Stimulated activated CD4-positive, alpha-beta T cell treated with anti-CD3 and anti-CD28 coated beads, Interleukin-12 subunit alpha, Interleukin-12 subunit beta, amount 100 ng/mL, for 4 hours (primary cell): ENCODE data around the gene PAGE2.
"Not testable (repeated sequence)": the region's sequence is repeated elsewhere in the genome, so short reads cannot be mapped to it uniquely, and the experiment has no call there.

Experiments used
- DNase-seq: peaks from one replicate; pipeline ENCODE4 v3.0.0-alpha.2; 2020

PAGE2 gene

DNA sequence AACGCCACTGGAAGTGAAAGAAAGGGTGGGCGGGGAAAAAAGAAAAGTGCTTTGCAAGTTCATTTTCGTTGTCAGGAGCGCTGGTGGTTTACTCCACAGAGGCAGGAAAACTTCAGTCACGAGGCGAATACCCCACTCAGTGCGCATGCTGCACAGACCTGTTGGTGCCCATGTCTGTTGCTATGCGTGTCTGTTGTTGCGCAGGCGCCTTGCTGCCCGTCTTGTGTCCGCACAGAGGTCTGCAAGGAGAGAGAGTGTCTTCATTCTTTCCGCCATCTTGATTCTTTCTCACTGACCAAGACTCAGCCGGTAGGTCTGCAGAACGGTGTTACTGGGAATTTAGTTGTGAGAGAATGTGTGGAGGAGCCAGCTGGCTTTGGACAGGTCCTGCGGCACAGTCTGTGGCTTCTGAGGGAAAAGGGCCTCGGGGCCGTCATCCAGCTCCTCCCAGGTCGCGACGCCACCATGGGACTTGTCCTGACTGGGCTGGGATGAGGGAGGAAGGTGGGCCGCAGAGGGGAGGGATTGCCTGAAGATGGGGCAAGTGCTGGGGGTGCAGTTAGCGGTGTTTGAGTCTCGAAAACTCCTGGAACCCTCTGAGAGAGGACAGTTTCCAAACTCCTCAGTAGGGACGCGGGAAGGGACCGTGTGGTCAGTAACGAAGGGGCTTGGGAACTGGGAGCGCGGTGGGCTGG, at the start of gene PAGE2:
PAGE2 (plus strand) TSS at position 224 of the 695 bp plus-strand sequence. CDS start 1,003 bp downstream, outside the sequence.
- no peak for DNase-seq

- DNase-seq, result no peak
Observed at GRCh38 chrX:55039471-55039870, 49.3 kb upstream of the PAGE2 start.

DNA sequence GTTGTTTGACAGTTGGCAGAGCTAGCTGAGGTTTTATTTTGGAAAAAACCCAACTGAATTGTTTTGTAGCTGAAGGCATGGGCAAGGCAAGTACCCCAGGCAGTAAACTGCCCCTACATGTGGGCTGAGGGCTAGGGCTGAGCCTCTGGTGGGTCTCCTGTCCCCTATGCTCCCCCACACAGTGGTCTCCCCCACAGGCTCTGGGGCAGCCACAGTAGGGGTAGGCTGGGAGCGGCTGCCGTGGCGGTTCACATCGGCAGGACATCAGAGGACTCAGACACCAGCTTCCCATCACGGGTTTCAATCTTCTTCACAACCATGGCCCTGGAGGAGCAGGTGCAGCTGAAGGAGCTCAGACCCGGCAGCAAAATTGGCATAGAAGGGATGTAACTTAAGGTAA, 47.3 kb upstream of the PAGE2 start:
- DNase-seq, result no peak

- DNase-seq, result not testable (repeated sequence)
Observed at GRCh38 chrX:55050599-55050998, 38.2 kb upstream of the PAGE2 start.

- DNase-seq, result no peak
Observed at GRCh38 chrX:55056820-55057674, 31.8 kb upstream of the PAGE2 start.

DNA sequence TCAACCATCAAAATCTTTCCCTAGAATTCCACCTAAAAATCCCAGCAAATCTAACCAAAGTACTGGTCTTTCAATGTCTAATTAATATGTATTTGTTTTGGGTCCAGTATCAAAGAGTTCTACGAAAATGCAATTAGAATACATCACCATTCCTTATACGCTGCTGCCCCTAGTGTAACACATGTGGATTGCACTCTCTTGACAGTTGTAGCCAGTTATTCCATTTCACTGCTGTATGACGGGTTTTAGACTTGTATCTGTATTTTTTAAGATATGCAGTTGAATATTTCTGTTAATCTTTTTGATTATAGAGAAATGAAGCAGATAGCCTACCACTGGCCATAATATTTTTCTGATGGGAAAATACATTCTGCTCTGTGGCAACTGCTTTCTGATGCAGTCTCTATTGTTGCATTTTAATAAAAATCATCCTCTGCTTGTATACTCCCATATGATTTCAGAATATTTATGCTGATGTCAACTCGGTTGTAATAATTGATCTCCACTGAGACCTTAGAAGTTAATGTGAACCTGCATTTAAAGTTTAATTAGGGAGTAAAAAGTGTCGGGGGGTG, 31.1 kb upstream of the PAGE2 start:
- DNase-seq, result no peak

DNA sequence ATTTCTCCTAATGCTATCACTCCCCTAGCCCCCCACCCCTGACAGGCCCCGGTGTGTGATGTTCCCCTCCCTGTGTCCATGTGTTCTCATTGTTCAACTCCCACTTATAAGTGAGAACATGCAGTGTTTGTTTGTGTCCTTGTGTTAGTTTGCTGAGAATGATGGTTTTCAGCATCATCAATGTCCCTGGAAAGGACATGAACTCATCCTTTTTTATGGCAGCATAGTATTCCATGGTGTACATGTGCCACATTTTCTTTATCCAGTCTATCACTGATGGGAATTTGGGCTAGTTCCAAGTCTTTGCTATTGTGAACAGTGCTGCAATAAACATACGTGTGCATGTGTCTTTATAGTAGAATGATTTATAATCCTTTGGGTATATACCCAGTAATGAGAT, 21.6 kb upstream of the PAGE2 start:
- DNase-seq, result not testable (repeated sequence)

DNA sequence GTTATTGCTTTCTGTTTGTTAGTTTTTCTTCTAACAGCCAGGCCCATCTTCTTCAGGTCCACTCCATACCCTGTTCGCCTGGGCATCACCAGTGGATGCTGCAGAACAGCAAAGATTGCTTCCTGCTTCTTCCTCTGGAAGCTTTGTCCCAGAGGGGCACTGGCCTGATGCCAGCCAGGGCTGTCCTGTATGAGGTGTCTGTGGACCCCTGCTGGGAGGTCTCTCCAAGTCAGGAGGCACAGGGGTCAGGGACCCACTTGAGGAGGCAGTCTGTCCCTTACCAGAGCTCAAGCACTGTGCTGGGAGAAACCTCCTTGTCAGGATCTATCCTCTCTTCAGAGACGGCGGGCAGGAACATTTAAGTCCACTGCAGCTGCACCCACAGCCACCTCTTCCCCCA, 16.5 kb upstream of the PAGE2 start:
- DNase-seq, result no peak

- DNase-seq, result no peak
Observed at GRCh38 chrX:55074851-55075467, 13.9 kb upstream of the PAGE2 start, which contains the start of gene PAGE2B. Gene PAGE2B (plus strand): TSS chrX:55075030. CDS start chrX:55076042, 1,012 bp downstream.

DNA sequence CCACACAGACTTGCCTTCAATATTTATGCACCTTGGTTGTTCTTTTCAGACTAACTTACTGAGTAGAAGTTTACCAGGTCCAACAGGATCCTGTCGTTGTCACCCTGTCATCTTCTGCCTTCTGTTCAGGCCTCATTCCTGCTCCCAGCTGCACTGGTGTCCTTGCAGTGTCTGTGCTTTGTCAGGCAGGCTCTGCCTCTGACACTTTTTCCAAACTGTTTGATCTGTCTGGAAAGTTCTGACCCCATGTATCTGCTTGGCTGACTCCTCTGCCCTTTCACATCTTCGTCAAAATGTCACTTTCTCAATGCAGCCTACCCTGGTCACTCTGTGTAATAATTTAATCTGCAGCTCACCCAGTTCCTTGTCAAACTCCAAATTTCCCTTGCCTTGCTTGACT, 9.9 kb downstream of the PAGE2 start:
- DNase-seq, result no peak

- DNase-seq, result no peak
Observed at GRCh38 chrX:55099162-55099561, 10.3 kb downstream of the PAGE2 start.

DNA sequence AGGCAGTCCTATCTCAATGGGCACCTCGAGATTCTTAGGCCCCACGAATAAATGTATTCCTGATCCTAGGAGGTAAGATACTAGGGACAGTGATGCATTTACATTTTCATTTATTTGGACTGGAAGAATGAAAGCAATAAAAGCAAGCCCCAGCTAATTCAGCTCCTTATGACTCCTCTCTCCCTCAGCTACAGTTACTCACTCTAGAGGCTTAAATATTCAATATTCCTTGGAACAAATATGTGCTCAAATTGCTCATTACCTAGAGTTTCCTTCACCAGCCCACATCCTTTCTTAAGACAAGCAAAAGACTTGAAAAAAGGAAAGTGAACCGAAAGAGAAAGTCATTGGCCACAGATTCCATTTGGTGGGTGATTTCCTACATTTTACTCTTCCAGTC, 13.9 kb downstream of the PAGE2 start:
- no peak for DNase-seq

GRCh38 chrX:55107262-55107661, 18.4 kb downstream of the PAGE2 start:
- no peak for DNase-seq

DNA sequence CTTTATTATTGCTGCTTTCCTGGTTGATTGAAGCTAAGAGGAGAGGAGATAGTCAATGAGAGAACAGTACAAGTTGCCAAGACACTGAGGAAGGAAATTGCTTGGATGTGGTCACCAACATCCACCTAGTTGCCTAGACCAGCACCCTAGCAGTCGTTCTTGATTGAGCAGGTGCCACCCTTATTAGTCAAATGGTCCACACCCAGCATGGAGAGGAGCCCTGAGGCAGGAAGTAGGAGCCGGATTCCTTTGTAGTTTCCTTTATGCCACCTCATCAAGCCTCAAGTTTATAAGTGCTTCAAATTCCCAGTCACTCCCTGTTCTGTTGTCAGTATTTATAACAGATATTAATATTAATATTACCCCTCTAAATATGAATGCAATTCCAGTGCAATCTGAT, 19.1 kb downstream of the PAGE2 start:
- DNase-seq, result no peak

DNA sequence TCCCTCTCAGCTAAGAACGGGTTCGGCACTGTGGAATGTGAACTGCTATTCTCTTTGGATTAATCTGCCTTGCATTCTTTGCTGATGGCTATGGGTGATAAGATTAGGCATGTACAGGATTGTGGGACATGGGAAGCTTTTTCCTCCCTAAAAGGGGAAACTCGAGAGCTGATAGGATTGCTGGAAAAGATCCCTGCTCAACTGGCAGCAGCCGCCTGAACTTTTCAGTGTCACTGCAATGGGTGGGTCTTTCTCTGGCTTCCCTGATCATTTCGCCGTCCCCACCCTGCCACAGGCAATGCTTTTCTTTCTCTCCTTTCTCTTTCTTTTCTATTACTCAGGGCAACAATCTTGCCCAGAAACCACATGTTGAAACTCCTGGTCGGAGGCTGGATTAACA, 20.5 kb downstream of the PAGE2 start:
- no peak for DNase-seq

DNA sequence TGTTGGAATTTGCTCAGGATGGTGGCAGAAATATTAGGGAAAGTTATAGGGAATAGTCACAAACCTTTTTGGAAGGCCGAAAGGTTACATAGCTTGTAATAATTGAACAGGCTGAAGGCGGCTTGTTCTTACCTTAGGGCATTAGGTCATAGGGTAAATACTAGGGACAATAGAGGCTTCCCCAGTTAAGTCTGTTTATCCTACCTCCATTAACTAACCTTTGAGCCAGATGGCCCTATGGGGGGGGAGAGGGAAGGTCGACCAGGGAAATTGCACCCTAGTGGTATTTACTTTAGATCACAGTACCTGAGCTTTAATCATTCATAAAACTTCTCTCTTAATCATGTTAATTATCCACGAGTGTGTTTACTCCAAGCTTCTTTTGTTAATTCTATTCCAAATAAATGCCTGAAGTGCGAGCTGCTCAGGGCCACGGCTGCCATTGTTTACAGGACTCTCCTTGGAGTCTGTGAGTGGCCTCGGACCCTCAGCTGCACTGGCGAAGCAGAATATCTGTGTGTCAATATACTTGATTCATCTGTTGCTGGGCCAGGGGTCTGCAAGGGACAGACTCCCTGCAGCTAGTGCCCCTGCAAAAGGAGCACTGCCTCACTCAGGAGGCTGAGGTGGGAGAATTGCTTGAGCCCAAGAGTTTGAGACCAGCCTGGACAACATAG, 22.9 kb downstream of the PAGE2 start:
- DNase-seq, result no peak

GRCh38 chrX:55116589-55116988, 27.8 kb downstream of the PAGE2 start:
- DNase-seq, result not testable (repeated sequence)

DNA sequence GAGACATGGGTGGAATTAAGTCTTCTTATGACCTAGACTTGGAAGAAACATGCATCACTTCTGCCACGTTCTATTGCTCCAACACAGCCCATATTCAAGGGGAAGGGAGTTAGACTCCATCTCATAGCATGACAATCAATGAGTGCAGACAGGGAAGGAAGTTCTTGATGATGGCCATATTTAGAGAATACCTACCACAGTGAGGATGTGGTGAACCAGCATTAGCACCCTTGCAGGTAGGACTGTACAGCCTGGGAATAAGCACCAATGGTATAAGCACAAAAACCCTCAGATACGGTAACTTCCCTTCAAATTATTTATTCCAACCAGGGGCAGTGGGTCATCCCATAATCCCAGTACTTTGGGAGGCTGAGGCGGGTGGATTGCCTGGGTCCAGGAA, 29.8 kb downstream of the PAGE2 start:
- no peak for DNase-seq

- no peak for DNase-seq
Observed at GRCh38 chrX:55119271-55119670, 30.5 kb downstream of the PAGE2 start.

GRCh38 chrX:55119712-55120111, 30.9 kb downstream of the PAGE2 start:
- no peak for DNase-seq

- no peak for DNase-seq
Observed at GRCh38 chrX:55120761-55121358, 32.0 kb downstream of the PAGE2 start.

- no peak for DNase-seq
Observed at GRCh38 chrX:55123900-55124299, 35.1 kb downstream of the PAGE2 start.
